ENCODE measurements around the gene CBL. TPM values are rescaled to one million over a fixed set of nuclear protein-coding genes. Genes with fewer than 3 reads are reported as not detected.
A peak's percentile ranks its signal among the peaks of the same experiment; 100 is the strongest.

Gene CBL
- total and polyA plus RNA-seq, 2 experiments from 2014 or later, result 6.5 to 18.3 TPM

GRCh38 chr11:119251114-119251513 is 45.0 kb downstream of the CBL start:
- no peaks in the 10 kb centered on the region for H3K27me3 ChIP-seq
- peak overlapping the region; percentile 20 for H3K27ac ChIP-seq
- no peak for DNase-seq (ENCODE audit: low read depth in 1 of 2, low spot score in 1 of 2)
- no peaks in the 10 kb centered on the region for H3K36me3 ChIP-seq
- no peaks in the 10 kb centered on the region for H3K9me3 ChIP-seq (ENCODE audit: low read depth)
- H3K4me1 ChIP-seq (ENCODE audit: low read depth), result peaks cover 4% of the 10 kb centered on the region
- TF ChIP-seq CTCF (IDR thresholded peaks at IDR 0.05; ENCODE audit: low read depth, low read length), result no peak
- H3K4me3 ChIP-seq, result no peak overlapping the region

GRCh38 chr11:119254239-119254638 is 48.1 kb downstream of the CBL start:
- Histone ChIP-seq H3K9me3 (ENCODE audit: low read depth) (no peaks in the 10 kb centered on the region), H3K36me3 (no peaks in the 10 kb centered on the region), H3K4me3 (no peak overlapping the region), H3K27me3 (no peaks in the 10 kb centered on the region), H3K27ac (no peak overlapping the region), H3K4me1 (ENCODE audit: low read depth) (peaks cover 7% of the 10 kb centered on the region)
- no peak for TF ChIP-seq CTCF (IDR thresholded peaks at IDR 0.05; ENCODE audit: low read depth, low read length)
- DNase-seq (ENCODE audit: low read depth in 1 of 2, low spot score in 1 of 2), result no peak

GRCh38 chr11:119258180-119258579 is 52.0 kb downstream of the CBL start:
- Histone ChIP-seq H3K36me3 (no peaks in the 10 kb centered on the region), H3K9me3 (ENCODE audit: low read depth) (no peaks in the 10 kb centered on the region), H3K27ac (no peak overlapping the region), H3K4me1 (ENCODE audit: low read depth) (peaks cover 25% of the 10 kb centered on the region), H3K4me3 (no peak overlapping the region), H3K27me3 (no peaks in the 10 kb centered on the region)
- TF ChIP-seq CTCF (IDR thresholded peaks at IDR 0.05; ENCODE audit: low read depth, low read length), result no peak
- no peak for DNase-seq (ENCODE audit: low read depth in 1 of 2, low spot score in 1 of 2)

- TF ChIP-seq CTCF (IDR thresholded peaks at IDR 0.05; ENCODE audit: low read depth, low read length), result no peak
- Histone ChIP-seq H3K9me3 (ENCODE audit: low read depth) (no peaks in the 10 kb centered on the region), H3K4me3 (no peak overlapping the region), H3K27me3 (no peaks in the 10 kb centered on the region), H3K27ac (no peak overlapping the region), H3K4me1 (ENCODE audit: low read depth) (peaks cover 31% of the 10 kb centered on the region), H3K36me3 (no peaks in the 10 kb centered on the region)
- DNase-seq (ENCODE audit: low read depth in 1 of 2, low spot score in 1 of 2), result no peak
Observed at GRCh38 chr11:119258983-119259382, 52.8 kb downstream of the CBL start.

GRCh38 chr11:119262668-119263351 is 56.7 kb downstream of the CBL start:
- no peak for TF ChIP-seq CTCF (IDR thresholded peaks at IDR 0.05; ENCODE audit: low read depth, low read length)
- Histone ChIP-seq H3K36me3 (no peaks in the 10 kb centered on the region), H3K27me3 (no peaks in the 10 kb centered on the region), H3K9me3 (ENCODE audit: low read depth) (no peaks in the 10 kb centered on the region), H3K4me3 (no peak overlapping the region), H3K4me1 (ENCODE audit: low read depth) (peaks cover 31% of the 10 kb centered on the region), H3K27ac (peak overlapping the region; percentile 3)
- DNase-seq (ENCODE audit: low read depth in 1 of 2, low spot score in 1 of 2), result peak in 1 of 2 donors; percentile 35
